Measurements from ENCODE around the gene EPB41L2. TPM values are rescaled to one million over a fixed set of nuclear protein-coding genes. Genes with fewer than 3 reads are reported as not detected.

EPB41L2 gene
- total and polyA plus RNA-seq, 2 experiments from 2014 or later, result 23.2 to 31.3 TPM

DNA sequence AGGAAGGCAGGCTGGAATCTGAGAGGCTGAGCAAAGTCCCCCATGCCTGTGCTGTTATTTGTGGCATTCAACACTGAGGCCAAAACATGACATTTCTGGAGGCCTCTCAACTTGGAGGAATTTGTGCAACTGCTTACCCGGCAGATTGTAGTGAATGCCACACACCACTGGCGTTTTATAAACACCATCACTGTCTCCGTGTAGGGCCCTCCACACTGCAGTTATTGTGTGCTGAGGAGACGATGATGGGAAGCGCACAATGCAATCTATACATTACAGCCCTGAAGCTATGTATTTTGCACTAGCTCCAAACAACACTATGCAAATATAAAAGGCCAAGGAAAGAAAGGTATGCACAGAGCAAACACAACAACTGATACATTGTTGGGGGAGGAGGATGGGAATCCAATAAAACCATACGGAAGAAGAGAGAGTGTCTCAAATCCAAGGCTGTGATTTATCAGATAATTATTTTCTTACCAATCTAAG is 129.3 kb downstream of the EPB41L2 start:
- Histone ChIP-seq H3K9ac (no peak overlapping the region), H3K4me3 (peak overlapping the region; percentile 24), H3K4me1 (ENCODE audit: insufficient read depth) (peaks cover 61% of the 10 kb centered on the region), H3K4me2 (ENCODE audit: unreplicated experiment) (peak overlapping the region; percentile 55), H3F3A (ENCODE audit: insufficient read depth) (peaks cover 24% of the 10 kb centered on the region), H3K27me3 (replicated peaks; ENCODE audit: insufficient read depth) (no peaks in the 10 kb centered on the region), H4K20me1 (ENCODE audit: insufficient read depth) (no peaks in the 10 kb centered on the region), H3K9me2 (ENCODE audit: insufficient read depth) (no peaks in the 10 kb centered on the region), H3K36me3 (ENCODE audit: low read depth) (no peaks in the 10 kb centered on the region), H3K27ac (peak overlapping the region; percentile 16; the same call in 1 of the 2 replicates), H2AFZ (no peak overlapping the region), H3K9me3 (ENCODE audit: low read depth) (no peaks in the 10 kb centered on the region), H3K79me2 (ENCODE audit: insufficient read depth) (peaks cover 13% of the 10 kb centered on the region)
- in situ Hi-C loops (cut with MboI), result no loop called here
- 21 to 24% methylated on average over 6 of the region's 6 CpGs for WGBS, 2 experiments (ENCODE audit: low coverage in 1 of 2, low lambda C conversion rate in 2 of 2, missing lambda C conversion rate in 2 of 2)
- DNase-seq, result peak; percentile 67
- TF ChIP-seq EZH2 (IDR thresholded peaks at IDR 0.05; ENCODE audit: insufficient read depth, poor library complexity, severe bottlenecking) (no peak), EZH2phosphoT487 (IDR thresholded peaks at IDR 0.05; ENCODE audit: insufficient read depth, low read depth) (no peak)

DNA sequence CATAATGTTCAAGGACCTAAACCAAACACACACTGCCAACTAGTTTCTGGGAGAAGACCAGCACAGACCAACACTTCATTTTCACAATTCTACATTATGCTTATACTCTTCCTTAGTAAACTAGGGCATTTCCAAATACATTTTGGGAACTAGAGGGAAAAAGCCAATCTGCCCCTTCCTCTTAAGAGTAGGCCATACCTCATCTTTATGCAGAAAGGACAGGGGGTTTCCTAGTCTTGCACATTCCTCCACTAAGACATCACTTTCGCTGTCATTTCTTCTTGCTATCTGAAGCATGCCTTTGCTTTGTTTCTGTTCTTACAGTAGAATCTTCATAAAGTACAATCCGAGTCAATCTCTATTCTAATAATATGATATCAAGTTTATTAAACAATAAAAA is 130.1 kb downstream of the EPB41L2 start:
- H3K4me2 ChIP-seq (ENCODE audit: unreplicated experiment), result peak overlapping the region; percentile 55
- H3K9ac ChIP-seq, result no peak overlapping the region
- peaks cover 13% of the 10 kb centered on the region for H3K79me2 ChIP-seq (ENCODE audit: insufficient read depth)
- H3K4me3 ChIP-seq, result peak overlapping the region; percentile 24; the same call in 1 of the 2 replicates
- no peaks in the 10 kb centered on the region for H3K9me3 ChIP-seq (ENCODE audit: low read depth)
- no peak for DNase-seq
- H2AFZ ChIP-seq, result 0 out of 2 replicates have a peak overlapping the region, but pooled peaks have one; percentile 13
- no peaks in the 10 kb centered on the region for H4K20me1 ChIP-seq (ENCODE audit: insufficient read depth)
- H3K27me3 ChIP-seq (replicated peaks; ENCODE audit: insufficient read depth), result no peaks in the 10 kb centered on the region
- TF ChIP-seq EZH2 (IDR thresholded peaks at IDR 0.05; ENCODE audit: insufficient read depth, poor library complexity, severe bottlenecking) (no peak), EZH2phosphoT487 (IDR thresholded peaks at IDR 0.05; ENCODE audit: insufficient read depth, low read depth) (no peak)
- H3K4me1 ChIP-seq (ENCODE audit: insufficient read depth), result peaks cover 59% of the 10 kb centered on the region
- H3K27ac ChIP-seq, result peak overlapping the region; percentile 22; the same call in 1 of the 2 replicates
- no peaks in the 10 kb centered on the region for H3K9me2 ChIP-seq (ENCODE audit: insufficient read depth)
- in situ Hi-C loops (cut with MboI), result no loop called here
- H3K36me3 ChIP-seq (ENCODE audit: low read depth), result no peaks in the 10 kb centered on the region
- 77 to 78% methylated on average over 2 of the region's 2 CpGs for WGBS, 2 experiments (ENCODE audit: low coverage in 1 of 2, low lambda C conversion rate in 2 of 2, missing lambda C conversion rate in 2 of 2)
- H3F3A ChIP-seq (ENCODE audit: insufficient read depth), result peaks cover 32% of the 10 kb centered on the region

DNA sequence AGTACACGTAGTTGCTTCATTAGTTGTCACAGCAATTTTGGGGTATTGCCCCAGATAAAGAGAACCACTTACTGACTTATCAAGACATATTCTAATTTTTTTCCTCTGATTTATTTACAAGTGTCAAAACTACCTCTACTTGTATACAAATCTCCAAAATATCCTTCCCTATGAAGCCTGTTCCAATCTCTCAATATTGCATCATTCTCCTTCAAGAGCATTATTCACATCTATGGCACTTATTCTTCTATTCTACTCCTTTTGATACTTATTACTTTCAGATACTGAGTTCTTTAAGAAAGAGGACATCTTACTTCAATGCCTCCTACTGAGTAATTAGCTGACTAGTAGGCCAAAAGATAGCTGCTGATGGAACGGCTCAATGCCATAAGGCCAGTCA is 130.6 kb downstream of the EPB41L2 start:
- Histone ChIP-seq H3K36me3 (ENCODE audit: low read depth) (no peaks in the 10 kb centered on the region), H3K27ac (peak overlapping the region; percentile 22; the same call in 1 of the 2 replicates), H3K9ac (no peak overlapping the region), H3K4me1 (ENCODE audit: insufficient read depth) (peaks cover 56% of the 10 kb centered on the region), H3K4me2 (ENCODE audit: unreplicated experiment) (peak overlapping the region; percentile 55), H3K4me3 (no peak overlapping the region), H3K27me3 (replicated peaks; ENCODE audit: insufficient read depth) (no peaks in the 10 kb centered on the region), H4K20me1 (ENCODE audit: insufficient read depth) (no peaks in the 10 kb centered on the region), H2AFZ (peak overlapping the region; percentile 13; the same call in 1 of the 2 replicates), H3K79me2 (ENCODE audit: insufficient read depth) (peaks cover 13% of the 10 kb centered on the region), H3F3A (ENCODE audit: insufficient read depth) (peaks cover 32% of the 10 kb centered on the region), H3K9me2 (ENCODE audit: insufficient read depth) (no peaks in the 10 kb centered on the region), H3K9me3 (ENCODE audit: low read depth) (no peaks in the 10 kb centered on the region)
- DNase-seq, result peak; percentile 24
- 56 to 58% methylated on average over 2 of the region's 2 CpGs for WGBS, 2 experiments (ENCODE audit: low coverage in 1 of 2, low lambda C conversion rate in 2 of 2, missing lambda C conversion rate in 2 of 2)
- in situ Hi-C loops (cut with MboI), result no loop called here
- TF ChIP-seq EZH2 (IDR thresholded peaks at IDR 0.05; ENCODE audit: insufficient read depth, poor library complexity, severe bottlenecking) (no peak), EZH2phosphoT487 (IDR thresholded peaks at IDR 0.05; ENCODE audit: insufficient read depth, low read depth) (no peak)

DNA sequence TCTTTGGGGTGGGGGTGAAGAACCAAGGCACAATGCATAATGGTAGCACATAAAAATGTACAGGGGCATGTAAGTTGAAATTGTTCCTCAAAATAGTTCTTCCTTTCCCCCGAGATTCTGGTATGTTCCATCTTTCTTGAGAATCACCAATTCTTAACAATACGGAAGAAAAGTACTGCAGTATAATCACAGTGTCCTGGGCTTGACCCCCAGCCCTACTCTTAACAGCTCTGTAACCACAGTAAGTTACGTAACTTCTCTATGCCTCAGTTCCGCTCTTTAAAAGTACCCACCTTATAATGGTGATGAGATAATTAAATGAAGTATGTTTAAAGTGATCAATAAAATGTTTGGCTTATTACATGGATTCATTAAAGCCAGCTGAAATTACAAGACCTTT is 131.4 kb downstream of the EPB41L2 start:
- in situ Hi-C loops (cut with MboI), result no loop called here
- Histone ChIP-seq H3K9me3 (ENCODE audit: low read depth) (no peaks in the 10 kb centered on the region), H3K4me2 (ENCODE audit: unreplicated experiment) (no peak overlapping the region), H2AFZ (no peak overlapping the region), H3K9me2 (ENCODE audit: insufficient read depth) (no peaks in the 10 kb centered on the region), H3K4me1 (ENCODE audit: insufficient read depth) (peaks cover 56% of the 10 kb centered on the region), H3K27ac (no peak overlapping the region), H3K79me2 (ENCODE audit: insufficient read depth) (peaks cover 9% of the 10 kb centered on the region), H4K20me1 (ENCODE audit: insufficient read depth) (no peaks in the 10 kb centered on the region), H3K9ac (no peak overlapping the region), H3F3A (ENCODE audit: insufficient read depth) (peaks cover 32% of the 10 kb centered on the region), H3K4me3 (no peak overlapping the region), H3K36me3 (ENCODE audit: low read depth) (no peaks in the 10 kb centered on the region), H3K27me3 (replicated peaks; ENCODE audit: insufficient read depth) (no peaks in the 10 kb centered on the region)
- no peak for DNase-seq
- TF ChIP-seq EZH2phosphoT487 (IDR thresholded peaks at IDR 0.05; ENCODE audit: insufficient read depth, low read depth) (no peak), EZH2 (IDR thresholded peaks at IDR 0.05; ENCODE audit: insufficient read depth, poor library complexity, severe bottlenecking) (no peak)
- WGBS, 2 experiments (ENCODE audit: low coverage in 1 of 2, low lambda C conversion rate in 2 of 2, missing lambda C conversion rate in 2 of 2), result 97 to 99% methylated on average over 4 of the region's 4 CpGs
